ENCODE results near the gene PPP1R36. TPM values are rescaled to one million over a fixed set of nuclear protein-coding genes. Genes with fewer than 3 reads are reported as not detected.

PPP1R36 gene
- total and polyA plus RNA-seq, 2 of the 13 experiments (the other 11 are each of a cell fraction or from before 2014, with no cell fraction given): 0.11 to 0.17 TPM

GRCh38 chr14:64540208-64541202, 9.3 kb upstream of the PPP1R36 start, which contains the start of gene HSPA2 (continued):
- TF ChIP-seq, protein P1, sequence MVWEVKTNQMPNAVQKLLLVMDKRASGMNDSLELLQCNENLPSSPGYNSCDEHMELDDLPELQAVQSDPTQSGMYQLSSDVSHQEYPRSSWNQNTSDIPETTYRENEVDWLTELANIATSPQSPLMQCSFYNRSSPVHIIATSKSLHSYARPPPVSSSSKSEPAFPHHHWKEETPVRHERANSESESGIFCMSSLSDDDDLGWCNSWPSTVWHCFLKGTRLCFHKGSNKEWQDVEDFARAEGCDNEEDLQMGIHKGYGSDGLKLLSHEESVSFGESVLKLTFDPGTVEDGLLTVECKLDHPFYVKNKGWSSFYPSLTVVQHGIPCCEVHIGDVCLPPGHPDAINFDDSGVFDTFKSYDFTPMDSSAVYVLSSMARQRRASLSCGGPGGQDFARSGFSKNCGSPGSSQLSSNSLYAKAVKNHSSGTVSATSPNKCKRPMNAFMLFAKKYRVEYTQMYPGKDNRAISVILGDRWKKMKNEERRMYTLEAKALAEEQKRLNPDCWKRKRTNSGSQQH (CRISPR knock-in tag; IDR thresholded peaks at IDR 0.05; ENCODE audit: low read depth): no peak
- 0 out of 2 replicates have a peak, but pooled peaks have one; percentile 27 for TF ChIP-seq MXD4 (CRISPR knock-in tag; IDR thresholded peaks at IDR 0.05)
- TF ChIP-seq, protein P2, sequence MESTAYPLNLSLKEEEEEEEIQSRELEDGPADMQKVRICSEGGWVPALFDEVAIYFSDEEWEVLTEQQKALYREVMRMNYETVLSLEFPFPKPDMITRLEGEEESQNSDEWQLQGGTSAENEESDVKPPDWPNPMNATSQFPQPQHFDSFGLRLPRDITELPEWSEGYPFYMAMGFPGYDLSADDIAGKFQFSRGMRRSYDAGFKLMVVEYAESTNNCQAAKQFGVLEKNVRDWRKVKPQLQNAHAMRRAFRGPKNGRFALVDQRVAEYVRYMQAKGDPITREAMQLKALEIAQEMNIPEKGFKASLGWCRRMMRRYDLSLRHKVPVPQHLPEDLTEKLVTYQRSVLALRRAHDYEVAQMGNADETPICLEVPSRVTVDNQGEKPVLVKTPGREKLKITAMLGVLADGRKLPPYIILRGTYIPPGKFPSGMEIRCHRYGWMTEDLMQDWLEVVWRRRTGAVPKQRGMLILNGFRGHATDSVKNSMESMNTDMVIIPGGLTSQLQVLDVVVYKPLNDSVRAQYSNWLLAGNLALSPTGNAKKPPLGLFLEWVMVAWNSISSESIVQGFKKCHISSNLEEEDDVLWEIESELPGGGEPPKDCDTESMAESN (CRISPR knock-in tag; conservative IDR thresholded peaks at IDR 0.05): 0 out of 2 replicates have a peak, but pooled peaks have one; percentile 28
- no peak for TF ChIP-seq ZNF790 (CRISPR knock-in tag; IDR thresholded peaks at IDR 0.05; ENCODE audit: borderline replicate concordance)
- 0 out of 2 replicates have a peak, but pooled peaks have one; percentile 35 for TF ChIP-seq ERF (CRISPR knock-in tag; IDR thresholded peaks at IDR 0.05)
- TF ChIP-seq NPAS2 (CRISPR knock-in tag; IDR thresholded peaks at IDR 0.05; ENCODE audit: borderline replicate concordance): no peak
- TF ChIP-seq, protein P3, sequence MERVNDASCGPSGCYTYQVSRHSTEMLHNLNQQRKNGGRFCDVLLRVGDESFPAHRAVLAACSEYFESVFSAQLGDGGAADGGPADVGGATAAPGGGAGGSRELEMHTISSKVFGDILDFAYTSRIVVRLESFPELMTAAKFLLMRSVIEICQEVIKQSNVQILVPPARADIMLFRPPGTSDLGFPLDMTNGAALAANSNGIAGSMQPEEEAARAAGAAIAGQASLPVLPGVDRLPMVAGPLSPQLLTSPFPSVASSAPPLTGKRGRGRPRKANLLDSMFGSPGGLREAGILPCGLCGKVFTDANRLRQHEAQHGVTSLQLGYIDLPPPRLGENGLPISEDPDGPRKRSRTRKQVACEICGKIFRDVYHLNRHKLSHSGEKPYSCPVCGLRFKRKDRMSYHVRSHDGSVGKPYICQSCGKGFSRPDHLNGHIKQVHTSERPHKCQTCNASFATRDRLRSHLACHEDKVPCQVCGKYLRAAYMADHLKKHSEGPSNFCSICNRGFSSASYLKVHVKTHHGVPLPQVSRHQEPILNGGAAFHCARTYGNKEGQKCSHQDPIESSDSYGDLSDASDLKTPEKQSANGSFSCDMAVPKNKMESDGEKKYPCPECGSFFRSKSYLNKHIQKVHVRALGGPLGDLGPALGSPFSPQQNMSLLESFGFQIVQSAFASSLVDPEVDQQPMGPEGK (CRISPR knock-in tag; IDR thresholded peaks at IDR 0.05): peak; percentile 31; the same call in 1 of the 2 replicates
- TF ChIP-seq HMGA1 (CRISPR knock-in tag; conservative IDR thresholded peaks at IDR 0.05): no peak
- TF ChIP-seq SMAD9 (CRISPR knock-in tag; IDR thresholded peaks at IDR 0.05): no peak
- no peak for TF ChIP-seq ZSCAN22 (CRISPR knock-in tag; IDR thresholded peaks at IDR 0.05)
- TF ChIP-seq ZNF572 (CRISPR knock-in tag; IDR thresholded peaks at IDR 0.05): 0 out of 2 replicates have a peak, but pooled peaks have one; percentile 24
- TF ChIP-seq SIX4 (CRISPR knock-in tag; IDR thresholded peaks at IDR 0.05): peak; percentile 35; the same call in 1 of the 2 replicates
- no peak for TF ChIP-seq ZBTB43 (CRISPR knock-in tag; conservative IDR thresholded peaks at IDR 0.05)
- peak; percentile 89 for TF ChIP-seq GMEB1 (CRISPR knock-in tag; IDR thresholded peaks at IDR 0.05; ENCODE audit: borderline replicate concordance)
- TF ChIP-seq ZNF547 (CRISPR knock-in tag; IDR thresholded peaks at IDR 0.05): no peak
- no peak for TF ChIP-seq SIX1 (CRISPR knock-in tag; IDR thresholded peaks at IDR 0.05; ENCODE audit: borderline replicate concordance)
- TF ChIP-seq ZKSCAN5 (CRISPR knock-in tag; IDR thresholded peaks at IDR 0.05): no peak
- TF ChIP-seq ZNF382 (CRISPR knock-in tag; IDR thresholded peaks at IDR 0.05; ENCODE audit: borderline replicate concordance): no peak
- no peak for TF ChIP-seq ATAD3A (CRISPR knock-in tag; IDR thresholded peaks at IDR 0.05)
- TF ChIP-seq HCFC1 (IDR thresholded peaks at IDR 0.05; ENCODE audit: low read depth, low read length): no peak

All from HepG2 (cell line).